HL-60 (cell line): ENCODE measurements around the gene KLHL5.

Experiments used
- GABPA ChIP-seq: IDR thresholded peaks from 2 replicates; pipeline ENCODE4 v1.6.1; 2012; ENCODE audit warnings: low read depth
- POLR2AphosphoS5 ChIP-seq: IDR thresholded peaks from 2 replicates; pipeline ENCODE4 v1.6.1; 2012; ENCODE audit warnings: low read depth
- TF ChIP-seq, protein P1 (sequence below): IDR thresholded peaks from one replicate; pipeline ENCODE4 v1.5.1; 2011; ENCODE audit warnings: low read length, control low read depth, inconsistent platforms; ENCODE audit not compliant: insufficient read depth

DNA sequence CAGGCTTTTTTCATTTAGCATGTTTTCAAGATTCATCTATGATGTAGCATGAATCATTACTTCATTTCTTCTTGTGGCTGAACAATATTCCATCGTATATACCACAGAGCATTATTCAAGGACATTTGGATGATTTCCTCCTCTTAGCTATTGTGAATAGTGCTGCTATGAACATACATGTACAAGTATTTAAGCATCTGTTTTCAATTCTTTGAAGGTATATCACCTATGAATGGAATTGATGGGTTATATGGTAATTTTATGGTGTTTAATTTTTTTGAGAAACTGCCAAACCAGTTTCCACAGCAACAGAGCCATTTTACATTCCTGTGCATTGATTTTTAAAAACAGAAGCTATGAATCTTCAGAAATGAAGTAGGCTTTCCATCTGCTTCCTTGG lies 84.2 kb downstream of the KLHL5 start:
- TF ChIP-seq, protein P1, sequence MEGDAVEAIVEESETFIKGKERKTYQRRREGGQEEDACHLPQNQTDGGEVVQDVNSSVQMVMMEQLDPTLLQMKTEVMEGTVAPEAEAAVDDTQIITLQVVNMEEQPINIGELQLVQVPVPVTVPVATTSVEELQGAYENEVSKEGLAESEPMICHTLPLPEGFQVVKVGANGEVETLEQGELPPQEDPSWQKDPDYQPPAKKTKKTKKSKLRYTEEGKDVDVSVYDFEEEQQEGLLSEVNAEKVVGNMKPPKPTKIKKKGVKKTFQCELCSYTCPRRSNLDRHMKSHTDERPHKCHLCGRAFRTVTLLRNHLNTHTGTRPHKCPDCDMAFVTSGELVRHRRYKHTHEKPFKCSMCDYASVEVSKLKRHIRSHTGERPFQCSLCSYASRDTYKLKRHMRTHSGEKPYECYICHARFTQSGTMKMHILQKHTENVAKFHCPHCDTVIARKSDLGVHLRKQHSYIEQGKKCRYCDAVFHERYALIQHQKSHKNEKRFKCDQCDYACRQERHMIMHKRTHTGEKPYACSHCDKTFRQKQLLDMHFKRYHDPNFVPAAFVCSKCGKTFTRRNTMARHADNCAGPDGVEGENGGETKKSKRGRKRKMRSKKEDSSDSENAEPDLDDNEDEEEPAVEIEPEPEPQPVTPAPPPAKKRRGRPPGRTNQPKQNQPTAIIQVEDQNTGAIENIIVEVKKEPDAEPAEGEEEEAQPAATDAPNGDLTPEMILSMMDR: no peak
- no peak for TF ChIP-seq POLR2AphosphoS5
- no peak for TF ChIP-seq GABPA
